Activated CD4-positive, alpha-beta memory T cell treated with anti-CD3 and anti-CD28 coated beads for 36 hours (primary cell): ENCODE measurements around the gene PDK2. TPM values are rescaled to one million over a fixed set of nuclear protein-coding genes. Genes with fewer than 3 reads are reported as not detected.
"Not testable (repeated sequence)": the region's sequence is repeated elsewhere in the genome, so short reads cannot be mapped to it uniquely, and the experiment has no call there.

Source experiments
- CTCF ChIA-PET: fragments of 350-600 bp; sonication (Branson Sonifier 250); formaldehyde crosslinking; loops from one replicate; lab custom pipeline; 2021; ENCODE audit warnings: antibody characterized with exemption, inconsistent platforms; lab: Charles Lee
- POLR2A ChIA-PET: fragments of 350-600 bp; sonication (Branson Sonifier 250); formaldehyde crosslinking; loops from one replicate; lab custom pipeline; 2021; ENCODE audit warnings: antibody characterized with exemption; lab: Charles Lee
- DNase-seq: peaks from one replicate; pipeline ENCODE4 v3.0.0-alpha.2; 2020
- H3K27ac Mint-ChIP-seq: one replicate; pipeline ENCODE4 v1.8.0; 2021; ENCODE audit warnings: mixed read lengths
- H3K27me3 Mint-ChIP-seq: one replicate; pipeline ENCODE4 v1.8.0; 2021; ENCODE audit warnings: mixed read lengths
- H3K36me3 Mint-ChIP-seq: one replicate; pipeline ENCODE4 v1.8.0; 2021; ENCODE audit warnings: mixed read lengths
- H3K4me1 Mint-ChIP-seq: one replicate; pipeline ENCODE4 v1.8.0; 2021; ENCODE audit warnings: low read depth, mixed read lengths
- H3K4me3 Mint-ChIP-seq: one replicate; pipeline ENCODE4 v1.8.0; 2021; ENCODE audit warnings: mild to moderate bottlenecking, mixed read lengths
- H3K9me3 Mint-ChIP-seq: one replicate; pipeline ENCODE4 v1.8.0; 2021; ENCODE audit warnings: mixed read lengths
- intact Hi-C: fragments of 100-400 bp; cut with micrococcal nuclease; formaldehyde crosslinking; loops from one replicate; pipeline ENCODE4 v1.15.1; 2023
- total RNA-seq, 2 experiments: library from RNA; stranded (reverse); gene quantifications; one replicate each; pipeline ENCODE4 v1.2.3, GENCODE V29; 2021

Gene PDK2
- total RNA-seq, 2 experiments from 2014 or later = 13.3 to 14.6 TPM

DNA sequence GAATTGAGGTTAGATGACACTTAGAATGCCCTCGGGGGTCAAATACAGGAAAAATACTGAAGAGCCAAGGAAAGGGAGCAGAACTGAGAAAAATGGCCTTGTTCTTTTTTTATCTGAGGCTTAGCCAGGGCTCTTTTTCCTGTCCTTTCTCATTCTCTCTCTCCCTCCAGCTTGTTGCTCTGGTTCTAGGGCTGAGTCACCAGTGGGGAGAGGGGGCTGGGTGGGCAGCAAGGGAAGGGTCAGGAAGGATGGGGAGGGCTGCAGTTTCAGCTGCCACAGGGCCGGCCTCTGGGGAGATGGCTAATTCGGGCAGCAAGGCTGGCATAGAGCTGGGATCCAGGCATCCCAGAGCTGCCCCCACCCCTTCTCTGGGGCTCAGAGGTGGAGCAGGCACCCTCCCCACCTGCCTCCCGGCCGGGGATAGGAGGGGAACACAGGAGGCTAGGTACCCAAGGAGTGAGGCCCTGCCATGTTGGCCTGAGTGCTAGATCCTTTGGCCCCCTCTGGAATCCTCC, 35.3 kb upstream of the PDK2 start:
- H3K4me3 Mint-ChIP-seq = no peak overlapping the region
- intact Hi-C loops = loop anchor here (5.0 kb wide), 1 partner anchor 87 kb away; no protein-coding TSS in a partner anchor
- ChIA-PET POLR2A (no interaction called here), CTCF (interaction anchor here (1.3 to 1.6 kb wide), 2 partner anchors 33 to 34 kb away, joined by 4 to 5 read pairs; no protein-coding TSS in a partner anchor)
- peaks cover 11% of the 10 kb centered on the region for H3K4me1 Mint-ChIP-seq
- DNase-seq = no peak
- no peaks in the 10 kb centered on the region for H3K9me3 Mint-ChIP-seq
- H3K36me3 Mint-ChIP-seq = no peaks in the 10 kb centered on the region
- H3K27me3 Mint-ChIP-seq = no peaks in the 10 kb centered on the region
- H3K27ac Mint-ChIP-seq = no peak overlapping the region

DNA sequence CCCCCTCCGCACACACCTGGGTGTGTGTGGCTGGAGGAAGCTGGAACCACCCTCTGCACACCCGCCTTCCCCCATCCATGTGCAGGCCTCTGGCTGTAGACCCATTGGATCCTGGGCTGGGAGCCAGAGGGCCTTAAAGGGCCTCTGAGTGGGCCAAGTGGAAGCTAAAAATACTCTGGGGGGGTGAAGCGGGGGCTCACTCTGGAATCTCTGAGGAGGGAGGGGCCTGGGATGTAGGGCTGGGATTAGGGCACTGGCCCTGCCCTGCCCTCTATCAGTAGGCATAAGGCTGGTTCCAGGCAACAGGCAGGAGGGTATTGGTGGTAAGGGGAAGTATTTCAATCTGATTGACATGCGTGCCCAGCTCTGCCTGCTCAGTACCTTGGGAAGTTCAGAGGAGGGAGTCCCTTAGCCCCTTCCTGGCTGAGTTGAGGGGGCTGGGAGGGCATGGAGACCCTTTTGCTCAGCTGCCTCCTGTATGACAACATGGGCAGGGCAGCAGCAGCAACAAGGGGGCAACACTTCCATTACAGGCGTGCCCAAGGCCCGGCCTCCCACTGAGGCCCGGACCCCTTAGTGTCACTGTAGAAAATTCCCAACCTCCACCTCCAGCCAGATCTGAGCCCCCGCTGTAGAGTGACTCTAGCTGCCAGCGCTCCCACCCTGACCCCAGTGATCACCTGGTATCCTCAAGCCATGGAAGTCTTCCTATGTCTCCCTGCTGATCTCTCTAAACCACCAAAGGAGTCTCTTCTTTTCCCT, 34.0 kb upstream of the PDK2 start:
- DNase-seq = no peak
- ChIA-PET CTCF (interaction anchor here (1.3 to 1.8 kb wide), 3 partner anchors 26 to 34 kb away, joined by 4 to 6 read pairs (median 5); no protein-coding TSS in a partner anchor), POLR2A (no interaction called here)
- no peak overlapping the region for H3K4me3 Mint-ChIP-seq
- H3K27ac Mint-ChIP-seq = no peak overlapping the region
- H3K36me3 Mint-ChIP-seq = no peaks in the 10 kb centered on the region
- H3K4me1 Mint-ChIP-seq = peaks cover 7% of the 10 kb centered on the region
- H3K9me3 Mint-ChIP-seq = no peaks in the 10 kb centered on the region
- H3K27me3 Mint-ChIP-seq = no peaks in the 10 kb centered on the region
- intact Hi-C loops = no loop called here

DNA sequence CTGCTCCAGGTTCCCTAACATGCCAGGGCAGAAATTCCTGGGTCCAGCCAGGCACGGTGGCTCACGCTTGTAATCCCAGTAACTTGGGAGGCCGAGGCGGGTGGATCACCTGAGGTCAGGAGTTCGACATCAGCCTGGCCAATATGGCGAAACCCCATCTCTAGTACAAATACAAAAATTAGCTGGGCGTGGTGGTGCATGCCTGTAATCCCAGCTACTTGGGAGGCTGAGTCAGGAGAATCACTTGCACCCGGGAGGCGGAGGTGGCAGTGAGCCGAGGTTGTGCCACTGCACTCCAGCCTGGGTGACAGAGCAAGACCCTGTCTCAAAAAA, 33.5 kb upstream of the PDK2 start:
- CTCF ChIA-PET = interaction anchor here (1.8 kb wide), 1 partner anchor 25 kb away, joined by 6 read pairs; no protein-coding TSS in a partner anchor
- H3K4me1 Mint-ChIP-seq, H3K27ac Mint-ChIP-seq, DNase-seq, POLR2A ChIA-PET, H3K27me3 Mint-ChIP-seq, intact Hi-C loops, H3K36me3 Mint-ChIP-seq, H3K9me3 Mint-ChIP-seq, H3K4me3 Mint-ChIP-seq: not testable (repeated sequence)

DNA sequence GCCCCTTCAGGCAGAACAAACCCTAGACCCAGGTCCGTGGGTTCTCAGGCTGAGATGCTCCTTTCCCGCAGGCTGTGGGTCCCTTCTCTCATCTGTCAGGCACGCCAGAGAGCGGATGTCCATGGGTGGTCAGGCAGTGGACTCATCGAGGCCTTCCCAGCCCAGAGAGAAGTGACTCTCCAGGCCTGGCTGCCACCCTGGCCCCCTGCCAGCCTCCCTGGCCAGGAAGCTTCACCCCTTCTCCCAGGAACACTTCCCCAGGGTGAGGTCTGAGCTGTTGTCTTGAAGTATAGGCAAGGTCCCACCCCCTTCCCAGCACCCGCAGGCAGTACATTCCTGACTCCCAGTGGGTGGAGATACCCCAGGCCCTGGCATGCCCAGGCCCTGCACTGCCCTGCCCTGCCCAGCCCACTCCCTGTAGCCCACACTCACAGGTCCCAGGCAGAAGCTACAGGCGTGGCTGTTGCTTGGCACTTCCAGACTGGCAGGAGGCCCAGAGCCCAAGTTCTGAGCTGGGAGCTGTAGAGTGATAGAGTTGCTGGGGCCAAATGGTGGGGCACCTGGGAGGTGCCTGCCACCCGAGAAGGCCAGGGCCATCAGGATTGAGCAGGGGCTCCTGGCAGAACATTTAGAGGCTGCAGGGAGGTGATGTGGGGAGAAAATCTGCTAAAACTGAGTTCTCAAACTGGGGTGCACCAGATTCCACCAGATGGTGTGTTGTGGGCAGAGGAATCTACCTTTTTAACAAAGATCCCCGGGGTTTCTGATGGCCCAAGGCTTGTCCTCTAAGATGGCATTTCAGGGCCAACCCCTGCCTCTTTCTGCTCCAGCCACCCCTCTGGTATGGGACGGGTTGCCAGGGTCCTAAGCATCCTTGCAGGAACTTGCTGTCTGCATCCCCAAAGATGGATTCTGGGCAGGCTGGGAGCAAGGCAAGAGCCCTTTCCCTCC, 32.6 kb upstream of the PDK2 start:
- H3K27me3 Mint-ChIP-seq = no peaks in the 10 kb centered on the region
- H3K36me3 Mint-ChIP-seq = no peaks in the 10 kb centered on the region
- peaks cover 4% of the 10 kb centered on the region for H3K4me1 Mint-ChIP-seq
- H3K9me3 Mint-ChIP-seq = no peaks in the 10 kb centered on the region
- ChIA-PET CTCF (interaction anchor here (1.8 kb wide), 1 partner anchor 25 kb away, joined by 6 read pairs; no protein-coding TSS in a partner anchor), POLR2A (no interaction called here)
- H3K4me3 Mint-ChIP-seq = no peak overlapping the region
- intact Hi-C loops = no loop called here
- no peak overlapping the region for H3K27ac Mint-ChIP-seq
- DNase-seq = no peak

DNA sequence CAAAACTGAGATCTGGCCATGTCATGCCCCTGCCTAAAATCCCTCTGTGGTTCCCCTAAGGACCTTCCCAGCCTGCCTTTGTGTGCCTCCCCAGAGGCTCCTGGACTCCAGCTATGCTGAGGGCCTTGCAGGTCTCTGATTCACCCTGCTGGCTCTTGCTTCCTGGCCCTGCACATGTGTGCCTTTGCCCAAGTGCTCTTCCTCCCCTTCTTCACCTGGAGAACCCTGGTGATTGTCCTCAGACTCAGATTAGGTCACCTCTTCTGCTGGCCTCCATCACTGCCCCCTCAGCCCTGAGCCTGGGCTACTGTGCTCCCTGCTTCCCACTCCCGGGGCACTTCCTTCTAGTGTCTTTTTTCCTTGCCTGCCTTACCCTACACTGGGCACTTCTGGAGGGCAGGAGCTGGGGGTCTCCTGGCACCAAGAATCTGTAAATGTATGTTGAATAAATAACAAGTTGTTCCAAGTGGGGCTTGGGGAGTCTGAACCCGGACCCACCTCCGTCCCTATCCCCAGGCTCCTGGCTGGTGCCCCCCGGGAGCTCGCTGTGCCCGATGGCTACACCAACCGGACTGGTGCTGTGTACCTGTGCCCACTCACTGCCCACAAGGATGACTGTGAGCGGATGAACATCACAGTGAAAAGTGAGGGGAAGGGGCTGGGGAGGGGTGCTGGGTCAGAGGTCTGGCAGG, 31.4 kb upstream of the PDK2 start:
- ChIA-PET POLR2A (no interaction called here), CTCF (interaction anchor here (1.3 kb wide), 1 partner anchor 24 kb away, joined by 4 read pairs; no protein-coding TSS in a partner anchor)
- H3K4me3 Mint-ChIP-seq = no peak overlapping the region
- H3K4me1 Mint-ChIP-seq = no peaks in the 10 kb centered on the region
- H3K27ac Mint-ChIP-seq = no peak overlapping the region
- no peak for DNase-seq
- intact Hi-C loops = no loop called here
- no peaks in the 10 kb centered on the region for H3K27me3 Mint-ChIP-seq
- H3K9me3 Mint-ChIP-seq = no peaks in the 10 kb centered on the region
- peaks cover 3% of the 10 kb centered on the region for H3K36me3 Mint-ChIP-seq

DNA sequence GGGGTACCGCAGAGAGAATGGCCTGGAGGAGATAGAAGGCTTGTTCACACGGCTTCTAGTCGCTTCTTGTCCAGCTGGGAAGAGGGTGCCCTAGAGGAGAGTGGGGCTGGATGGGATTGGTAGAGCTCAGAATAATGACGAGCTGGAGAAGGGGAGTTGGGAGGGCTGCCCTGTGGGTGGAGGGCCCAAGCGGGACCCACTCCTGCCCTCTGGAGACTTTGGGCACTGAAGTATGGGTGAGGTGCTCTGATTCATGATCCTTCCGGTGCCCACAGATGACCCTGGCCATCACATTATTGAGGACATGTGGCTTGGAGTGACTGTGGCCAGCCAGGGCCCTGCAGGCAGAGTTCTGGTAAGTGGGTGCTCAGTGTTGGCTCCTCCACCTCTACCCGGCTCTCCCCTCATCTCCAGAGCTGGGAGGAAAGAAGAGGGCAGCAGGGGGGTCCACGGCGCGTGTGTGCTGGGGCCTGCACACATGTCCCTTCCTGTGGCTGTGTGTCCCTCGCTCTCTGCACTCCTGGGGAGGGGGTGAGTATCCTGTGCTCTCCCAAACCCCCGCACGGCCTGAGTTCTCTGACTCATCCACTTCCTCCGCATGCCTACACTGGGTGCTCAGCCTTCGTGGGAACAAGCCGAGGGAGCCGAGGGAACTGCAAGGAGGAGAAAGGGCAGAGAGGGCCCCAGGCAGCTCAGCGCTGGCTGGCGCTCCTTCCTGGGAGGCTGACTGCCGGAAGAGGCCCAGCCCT, 30.7 kb upstream of the PDK2 start:
- Mint-ChIP-seq H3K9me3 (no peaks in the 10 kb centered on the region), H3K27me3 (no peaks in the 10 kb centered on the region), H3K4me1 (no peaks in the 10 kb centered on the region), H3K4me3 (no peak overlapping the region), H3K27ac (no peak overlapping the region), H3K36me3 (peaks cover 3% of the 10 kb centered on the region)
- ChIA-PET CTCF (interaction anchor here (1.0 to 1.3 kb wide), 2 partner anchors 8 to 23 kb away, joined by 3 to 4 read pairs; partner anchors contain the start of gene ITGA3), POLR2A (no interaction called here)
- DNase-seq = no peak
- intact Hi-C loops = no loop called here

DNA sequence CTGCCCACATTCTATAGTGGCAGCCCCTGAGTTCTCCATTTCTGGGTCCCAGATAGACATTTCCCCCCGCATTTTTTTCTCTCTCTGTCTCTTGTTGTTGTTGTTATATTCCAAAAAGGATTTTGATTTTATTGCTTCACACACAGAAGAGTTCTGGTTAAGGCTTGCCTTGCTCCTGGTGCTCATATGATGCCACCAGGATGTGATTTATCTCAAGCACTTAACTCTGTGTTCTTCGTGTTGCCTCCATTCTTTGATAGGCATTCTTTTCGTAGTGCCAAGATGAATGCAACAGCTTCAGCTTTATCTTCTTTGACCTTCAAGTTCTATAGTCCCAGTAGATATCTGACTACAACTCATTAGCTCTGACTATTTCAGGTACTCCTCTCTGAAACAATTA, 30.1 kb upstream of the PDK2 start:
- no peak overlapping the region for H3K4me3 Mint-ChIP-seq
- no peaks in the 10 kb centered on the region for H3K27me3 Mint-ChIP-seq
- no peak for DNase-seq
- no peaks in the 10 kb centered on the region for H3K4me1 Mint-ChIP-seq
- no peaks in the 10 kb centered on the region for H3K9me3 Mint-ChIP-seq
- intact Hi-C loops = no loop called here
- no peak overlapping the region for H3K27ac Mint-ChIP-seq
- POLR2A ChIA-PET = no interaction called here
- CTCF ChIA-PET = interaction anchor here (1.0 kb wide), 1 partner anchor 9 kb away, joined by 3 read pairs; the partner anchor contains the start of gene ITGA3
- peaks cover 5% of the 10 kb centered on the region for H3K36me3 Mint-ChIP-seq

DNA sequence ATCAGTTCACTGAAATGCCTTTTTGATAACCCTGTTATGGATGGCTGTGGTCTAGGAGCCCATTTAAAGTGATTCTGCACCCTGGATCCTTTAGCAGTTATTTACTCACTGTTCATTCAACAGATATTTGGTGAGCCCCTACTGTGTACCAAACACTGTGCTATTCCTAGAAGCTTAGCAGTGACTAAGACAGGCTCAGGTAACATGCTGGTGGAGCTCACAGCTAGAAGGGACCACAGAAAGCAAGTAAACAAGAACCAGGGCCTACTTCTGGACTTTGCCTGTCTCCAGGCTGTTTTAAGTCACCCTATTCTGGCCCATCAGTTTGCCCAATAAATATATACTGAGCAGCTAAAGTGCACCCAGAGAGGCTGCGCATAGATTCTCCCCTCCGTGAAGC, 28.2 kb upstream of the PDK2 start:
- POLR2A ChIA-PET = interaction anchor here (1.2 kb wide), 1 partner anchor 10 kb away, joined by 5 read pairs; no protein-coding TSS in a partner anchor
- CTCF ChIA-PET = interaction anchor here (1.2 to 2.0 kb wide), 3 partner anchors 11 to 27 kb away, joined by 5 to 8 read pairs (median 8); partner anchors contain the start of gene ITGA3

DNA sequence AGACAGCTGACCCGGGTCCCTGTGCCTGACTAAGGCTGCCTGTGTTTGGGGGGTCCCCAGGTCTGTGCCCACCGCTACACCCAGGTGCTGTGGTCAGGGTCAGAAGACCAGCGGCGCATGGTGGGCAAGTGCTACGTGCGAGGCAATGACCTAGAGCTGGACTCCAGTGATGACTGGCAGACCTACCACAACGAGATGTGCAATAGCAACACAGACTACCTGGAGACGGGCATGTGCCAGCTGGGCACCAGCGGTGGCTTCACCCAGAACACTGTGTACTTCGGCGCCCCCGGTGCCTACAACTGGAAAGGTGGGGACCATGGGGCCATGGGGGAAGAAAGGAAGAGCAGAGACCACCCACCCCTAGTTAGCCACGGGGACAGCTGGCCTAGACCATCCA, 27.2 kb upstream of the PDK2 start:
- Mint-ChIP-seq H3K27ac (no peak overlapping the region), H3K36me3 (peaks cover 14% of the 10 kb centered on the region), H3K9me3 (peaks cover 8% of the 10 kb centered on the region), H3K4me1 (no peaks in the 10 kb centered on the region), H3K27me3 (no peaks in the 10 kb centered on the region), H3K4me3 (no peak overlapping the region)
- intact Hi-C loops = no loop called here
- no peak for DNase-seq
- ChIA-PET CTCF (interaction anchor here (1.0 to 2.0 kb wide), 5 partner anchors 11 to 58 kb away, joined by 3 to 8 read pairs (median 5); partner anchors contain the start of gene ITGA3), POLR2A (no interaction called here)

More for the DNA sequence above, 28.2 kb upstream of the PDK2 start:
- Mint-ChIP-seq H3K4me1 (no peaks in the 10 kb centered on the region), H3K9me3 (peaks cover 8% of the 10 kb centered on the region), H3K27ac (no peak overlapping the region), H3K4me3 (no peak overlapping the region), H3K36me3 (peaks cover 14% of the 10 kb centered on the region), H3K27me3 (no peaks in the 10 kb centered on the region)
- no peak for DNase-seq
- intact Hi-C loops = no loop called here

DNA sequence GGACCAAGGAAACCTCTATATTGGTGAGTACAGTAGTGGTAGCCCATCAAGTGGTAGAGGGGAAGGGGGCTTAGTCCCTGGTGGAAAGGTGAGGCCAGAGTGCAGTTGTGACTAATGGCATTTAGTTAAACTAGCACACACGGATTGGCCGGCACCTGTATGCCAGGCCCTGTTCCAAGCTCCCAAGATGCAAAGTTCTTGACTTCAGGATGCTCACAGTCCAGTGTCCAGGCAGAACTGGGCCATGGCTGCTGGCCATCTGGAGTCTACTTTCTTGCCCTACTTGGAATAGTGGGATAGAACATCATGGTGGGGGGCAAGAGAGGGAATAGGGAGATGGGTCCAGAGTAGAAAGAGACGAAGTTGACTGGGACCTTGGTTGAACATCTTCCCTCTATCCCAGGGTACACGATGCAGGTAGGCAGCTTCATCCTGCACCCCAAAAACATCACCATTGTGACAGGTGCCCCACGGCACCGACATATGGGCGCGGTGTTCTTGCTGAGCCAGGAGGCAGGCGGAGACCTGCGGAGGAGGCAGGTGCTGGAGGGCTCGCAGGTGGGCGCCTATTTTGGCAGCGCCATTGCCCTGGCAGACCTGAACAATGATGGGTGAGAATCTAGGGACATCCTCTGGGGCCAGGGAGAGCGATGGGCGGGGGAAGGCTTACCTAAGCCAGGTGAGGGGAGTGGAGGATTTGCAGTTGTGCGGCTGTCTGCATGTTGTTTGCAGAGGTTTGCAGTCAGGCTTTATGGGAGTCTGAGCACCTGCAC, 24.1 kb upstream of the PDK2 start:
- no peaks in the 10 kb centered on the region for H3K4me1 Mint-ChIP-seq
- peaks cover 16% of the 10 kb centered on the region for H3K36me3 Mint-ChIP-seq
- POLR2A ChIA-PET = no interaction called here
- H3K27me3 Mint-ChIP-seq = no peaks in the 10 kb centered on the region
- CTCF ChIA-PET = no interaction called here
- no peak overlapping the region for H3K27ac Mint-ChIP-seq
- DNase-seq = no peak
- no peak overlapping the region for H3K4me3 Mint-ChIP-seq
- H3K9me3 Mint-ChIP-seq = peaks cover 8% of the 10 kb centered on the region
- intact Hi-C loops = no loop called here
